Measurements from ENCODE around the gene NDUFS2. TPM values are rescaled to one million over a fixed set of nuclear protein-coding genes. Genes with fewer than 3 reads are reported as not detected.

Gene NDUFS2
- total and polyA plus RNA-seq, 10 of the 15 experiments (the other 5 are each of a cell fraction or from before 2014, with no cell fraction given): 66.5 to 215 (median 148) TPM

- TF ChIP-seq BHLHE40 (IDR thresholded peaks at IDR 0.05; ENCODE audit: borderline replicate concordance in 1 of 2, low read depth in 2 of 2, low read length in 1 of 2): no peak
These were observed 26.3 kb upstream of the NDUFS2 start (continued) for GRCh38 chr1:161175771-161176453.

DNA sequence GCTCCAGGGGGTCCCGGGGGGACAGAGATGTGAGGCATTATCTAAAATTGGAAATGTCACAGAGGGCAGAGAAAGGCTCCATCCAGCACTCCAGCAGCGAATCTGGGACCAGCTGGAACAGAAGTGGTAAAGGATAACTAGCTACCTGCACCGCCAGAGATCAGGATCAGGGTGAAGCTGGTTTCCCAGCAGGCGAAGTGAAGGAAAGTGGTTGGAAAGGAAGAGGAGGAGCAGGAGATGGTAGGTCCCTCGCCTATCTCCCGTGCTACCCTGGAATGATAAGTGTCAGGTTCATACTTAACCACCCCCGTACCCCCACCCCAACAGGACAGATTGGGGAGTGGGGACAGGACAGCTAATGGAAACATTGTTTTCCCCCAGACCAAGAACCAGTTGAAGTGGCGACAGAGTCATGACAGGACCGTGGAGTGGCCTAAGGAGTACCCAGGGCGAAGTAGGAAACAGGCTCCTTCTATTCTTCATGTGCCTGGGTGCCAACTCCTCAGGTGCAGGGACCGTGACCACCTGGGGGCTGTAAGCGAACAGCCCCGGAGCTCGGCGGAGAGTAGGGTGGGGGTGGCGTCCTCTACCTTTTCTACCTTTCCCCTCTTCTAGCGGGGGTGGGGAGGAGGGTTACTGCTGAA lies 25.6 kb upstream of the NDUFS2 start:
- CTCF ChIA-PET: interaction anchor here (1.0 to 3.7 kb wide), 7 partner anchors 9 to 206 kb away, joined by 3 to 44 read pairs (median 7); partner anchors contain the start of genes PPOX and TOMM40L
- no peak for TF ChIP-seq TCF3 (IDR thresholded peaks at IDR 0.05; ENCODE audit: borderline replicate concordance, insufficient read depth, low read depth, low read length)
- TF ChIP-seq PAX5 (IDR thresholded peaks at IDR 0.05; ENCODE audit: borderline replicate concordance, low read depth, low read length): peak; percentile 98
- no peak for TF ChIP-seq E2F4 (IDR thresholded peaks at IDR 0.05; ENCODE audit: low read depth, low read length)
- no peak for TF ChIP-seq POLR2A (IDR thresholded peaks at IDR 0.05; ENCODE audit: low read depth, low read length)
- TF ChIP-seq IKZF1 (conservative IDR thresholded peaks at IDR 0.05): 0 out of 2 replicates have a peak, but pooled peaks have one; percentile 4
- no peak for TF ChIP-seq EZH2 (IDR thresholded peaks at IDR 0.05; ENCODE audit: borderline replicate concordance, control insufficient read depth, low read depth, low read length)
- TF ChIP-seq POLR2AphosphoS2 (IDR thresholded peaks at IDR 0.05; ENCODE audit: low read depth, low read length): no peak
- no peak; the same call in 1 of the 2 replicates for TF ChIP-seq MAX (IDR thresholded peaks at IDR 0.05; ENCODE audit: low read depth, low read length)
- TF ChIP-seq IRF5 (IDR thresholded peaks at IDR 0.05; ENCODE audit: borderline replicate concordance): no peak
- TF ChIP-seq TCF12 (IDR thresholded peaks at IDR 0.05; ENCODE audit: low read depth, low read length): no peak
- no peak for TF ChIP-seq ELK1 (IDR thresholded peaks at IDR 0.05; ENCODE audit: low read depth, low read length)
- TF ChIP-seq SUZ12 (IDR thresholded peaks at IDR 0.05; ENCODE audit: unreplicated experiment): no peak
- no peak for TF ChIP-seq RFX5 (IDR thresholded peaks at IDR 0.05; ENCODE audit: low read depth, low read length)
- no peak for TF ChIP-seq IKZF2 (IDR thresholded peaks at IDR 0.05)
- no peak for TF ChIP-seq CHD2 (IDR thresholded peaks at IDR 0.05; ENCODE audit: borderline replicate concordance, low read depth, low read length)
- no peak for TF ChIP-seq BCL11A (IDR thresholded peaks at IDR 0.05; ENCODE audit: low read depth, low read length)
- no peak for TF ChIP-seq SMARCA5 (IDR thresholded peaks at IDR 0.05)

More for the DNA sequence above, 25.6 kb upstream of the NDUFS2 start:
- ChIA-PET POLR2A (interaction anchor here (0.6 to 1.9 kb wide), 4 partner anchors 10 to 546 kb away, joined by 7 to 14 read pairs (median 8); partner anchors contain the start of genes NDUFS2 and PPOX), SMC1A (ENCODE audit: uncharacterized antibody, unreplicated experiment) (interaction anchor here (0.9 to 1.9 kb wide), 5 partner anchors 11 to 208 kb away, joined by 3 to 10 read pairs (median 4); partner anchors contain the start of genes PPOX and TOMM40L), RAD21 (ENCODE audit: unreplicated experiment) (interaction anchor here (0.8 to 2.9 kb wide), 3 partner anchors 11 to 49 kb away, joined by 3 to 21 read pairs (median 10); partner anchors contain the start of genes NDUFS2, PPOX and TOMM40L)
- Histone ChIP-seq H3K79me2 (ENCODE audit: control insufficient read depth, insufficient read depth, low read length) (peaks cover 23% of the 10 kb centered on the region), H3K27me3 (replicated peaks in 1 of 2; ENCODE audit: control insufficient read depth in 2 of 2, insufficient read depth in 2 of 2, low read length in 1 of 2) (no peaks in the 10 kb centered on the region), H3K4me3 (peak overlapping the region; percentile 90), H3K4me2 (ENCODE audit: control insufficient read depth, insufficient read depth) (peak overlapping the region; percentile 87), H2AFZ (ENCODE audit: control insufficient read depth, low read depth, low read length) (no peak overlapping the region), H3K9ac (ENCODE audit: control insufficient read depth, insufficient read depth, low read length) (peak overlapping the region; percentile 69), H3K36me3 (ENCODE audit: control insufficient read depth in 2 of 2, insufficient read depth in 2 of 2, low read length in 1 of 2) (peaks cover 7 to 30% of the 10 kb centered on the region in 2 experiments), H3K27ac (ENCODE audit: control insufficient read depth, insufficient read depth) (peak overlapping the region; percentile 87), H4K20me1 (ENCODE audit: control insufficient read depth, insufficient read depth) (no peaks in the 10 kb centered on the region), H3K4me1 (ENCODE audit: control insufficient read depth, insufficient read depth, low read length) (peaks cover 27% of the 10 kb centered on the region), H3K9me3 (replicated peaks; ENCODE audit: control insufficient read depth, insufficient read depth, low read length) (no peaks in the 10 kb centered on the region)
- BruUV-seq (replicated peaks): TSS peak; percentile 58
- in situ Hi-C loops (cut with MboI): no loop called here
- no peak for FAIRE-seq
- no peak for DNase-seq (ENCODE audit: low read depth, low spot score)
- 24% methylated on average over 16 of the region's 17 CpGs for WGBS (ENCODE audit: insufficient coverage, insufficient replicate concordance, low lambda C conversion rate, missing lambda C conversion rate)
- intact Hi-C loops (cut with micrococcal nuclease; ENCODE audit: unreplicated experiment): no loop called here
- ATAC-seq: no peak; the same call in 2 of the 3 replicates
